Dermis blood vessel endothelial cell (primary cell): ENCODE results near the gene MRPL55. TPM values are rescaled to one million over a fixed set of nuclear protein-coding genes. Genes with fewer than 3 reads are reported as not detected.
A peak's percentile ranks its signal among the peaks of the same experiment; 100 is the strongest.

Source experiments
- DNase-seq: peaks from one replicate; pipeline ENCODE4 v3.0.0; 2010
- total RNA-seq: library from RNA; depleted of rRNA; stranded (reverse); fragments of >200 nt; gene quantifications from 2 replicates; pipeline ENCODE4 v1.2.3, GENCODE V29; 2014

MRPL55 gene
- 54.3 and 55.7 TPM in 2 replicates for total RNA-seq

DNA sequence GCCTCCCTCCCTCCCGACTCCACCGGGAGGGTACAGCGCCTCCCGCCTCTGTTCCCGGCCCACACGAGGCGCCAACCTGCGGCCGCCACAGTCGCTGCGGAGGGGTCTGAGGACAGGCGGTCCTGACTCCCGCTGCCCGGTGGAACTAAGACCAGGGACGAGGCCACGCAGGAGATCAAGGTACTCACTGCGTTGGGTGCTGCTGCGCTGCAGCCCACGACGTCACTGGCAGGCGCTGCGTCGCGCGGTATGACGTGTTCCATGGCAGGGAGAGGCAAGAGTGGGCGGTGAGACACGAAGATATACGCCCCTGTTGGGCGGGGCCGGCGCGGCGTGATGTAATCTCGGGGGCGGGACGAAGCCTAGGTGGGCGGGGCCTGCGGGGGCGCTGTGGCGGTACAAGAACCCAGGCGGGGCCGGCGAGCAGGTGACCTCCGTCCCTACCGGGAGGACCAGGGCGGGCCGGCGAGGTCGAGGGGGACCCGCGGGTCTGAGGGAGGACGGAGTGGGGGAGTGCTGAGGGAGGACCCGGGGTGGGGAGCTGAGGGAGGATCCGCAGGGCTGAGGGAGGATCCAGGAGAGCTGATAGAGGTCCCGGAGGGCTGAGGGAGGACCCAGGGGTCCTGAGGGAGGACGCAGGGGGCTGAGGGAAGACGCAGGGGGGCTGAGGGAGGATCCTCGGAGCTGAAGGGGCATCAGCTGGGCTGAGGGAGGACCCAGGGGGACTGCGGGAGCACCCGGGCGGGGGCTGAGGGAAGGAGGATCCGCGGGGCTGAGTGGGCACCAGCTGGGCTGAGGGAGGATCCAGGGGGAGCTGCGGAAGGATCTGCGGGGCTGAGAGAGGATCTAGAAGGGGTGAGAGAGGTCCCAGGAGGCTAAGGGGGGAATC is at the start of gene MRPL55:
Gene MRPL55 (minus strand): TSS at position 227 of the 889 bp plus-strand sequence. CDS start 1,039 bp downstream, outside the sequence.
- peak; percentile 98 for DNase-seq

DNA sequence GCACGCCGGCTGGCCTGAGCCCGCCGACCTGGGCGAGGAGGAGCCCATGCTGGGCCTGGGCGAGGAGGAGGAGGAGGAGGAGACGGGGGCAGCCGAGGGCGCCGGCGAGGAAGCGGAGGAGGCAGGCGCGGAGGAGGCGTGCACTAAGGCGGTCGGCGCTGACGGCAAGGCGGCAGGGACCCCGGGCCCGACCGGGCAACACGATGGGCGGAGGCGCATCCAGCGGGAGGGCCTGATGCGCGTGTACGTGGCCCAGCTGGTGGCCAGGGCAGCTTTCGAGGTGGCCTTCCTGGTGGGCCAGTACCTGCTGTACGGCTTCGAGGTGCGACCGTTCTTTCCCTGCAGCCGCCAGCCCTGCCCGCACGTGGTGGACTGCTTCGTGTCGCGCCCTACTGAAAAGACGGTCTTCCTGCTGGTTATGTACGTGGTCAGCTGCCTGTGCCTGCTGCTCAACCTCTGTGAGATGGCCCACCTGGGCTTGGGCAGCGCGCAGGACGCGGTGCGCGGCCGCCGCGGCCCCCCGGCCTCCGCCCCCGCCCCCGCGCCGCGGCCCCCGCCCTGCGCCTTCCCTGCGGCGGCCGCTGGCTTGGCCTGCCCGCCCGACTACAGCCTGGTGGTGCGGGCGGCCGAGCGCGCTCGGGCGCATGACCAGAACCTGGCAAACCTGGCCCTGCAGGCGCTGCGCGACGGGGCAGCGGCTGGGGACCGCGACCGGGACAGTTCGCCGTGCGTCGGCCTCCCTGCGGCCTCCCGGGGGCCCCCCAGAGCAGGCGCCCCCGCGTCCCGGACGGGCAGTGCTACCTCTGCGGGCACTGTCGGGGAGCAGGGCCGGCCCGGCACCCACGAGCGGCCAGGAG is 49.3 kb upstream of the MRPL55 start:
- no peak for DNase-seq

DNA sequence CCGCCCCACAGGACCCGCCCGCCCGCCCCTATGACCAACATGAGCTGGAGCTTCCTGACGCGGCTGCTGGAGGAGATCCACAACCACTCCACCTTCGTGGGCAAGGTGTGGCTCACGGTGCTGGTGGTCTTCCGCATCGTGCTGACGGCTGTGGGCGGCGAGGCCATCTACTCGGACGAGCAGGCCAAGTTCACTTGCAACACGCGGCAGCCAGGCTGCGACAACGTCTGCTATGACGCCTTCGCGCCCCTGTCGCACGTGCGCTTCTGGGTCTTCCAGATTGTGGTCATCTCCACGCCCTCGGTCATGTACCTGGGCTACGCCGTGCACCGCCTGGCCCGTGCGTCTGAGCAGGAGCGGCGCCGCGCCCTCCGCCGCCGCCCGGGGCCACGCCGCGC is 48.6 kb upstream of the MRPL55 start:
- DNase-seq: no peak

DNA sequence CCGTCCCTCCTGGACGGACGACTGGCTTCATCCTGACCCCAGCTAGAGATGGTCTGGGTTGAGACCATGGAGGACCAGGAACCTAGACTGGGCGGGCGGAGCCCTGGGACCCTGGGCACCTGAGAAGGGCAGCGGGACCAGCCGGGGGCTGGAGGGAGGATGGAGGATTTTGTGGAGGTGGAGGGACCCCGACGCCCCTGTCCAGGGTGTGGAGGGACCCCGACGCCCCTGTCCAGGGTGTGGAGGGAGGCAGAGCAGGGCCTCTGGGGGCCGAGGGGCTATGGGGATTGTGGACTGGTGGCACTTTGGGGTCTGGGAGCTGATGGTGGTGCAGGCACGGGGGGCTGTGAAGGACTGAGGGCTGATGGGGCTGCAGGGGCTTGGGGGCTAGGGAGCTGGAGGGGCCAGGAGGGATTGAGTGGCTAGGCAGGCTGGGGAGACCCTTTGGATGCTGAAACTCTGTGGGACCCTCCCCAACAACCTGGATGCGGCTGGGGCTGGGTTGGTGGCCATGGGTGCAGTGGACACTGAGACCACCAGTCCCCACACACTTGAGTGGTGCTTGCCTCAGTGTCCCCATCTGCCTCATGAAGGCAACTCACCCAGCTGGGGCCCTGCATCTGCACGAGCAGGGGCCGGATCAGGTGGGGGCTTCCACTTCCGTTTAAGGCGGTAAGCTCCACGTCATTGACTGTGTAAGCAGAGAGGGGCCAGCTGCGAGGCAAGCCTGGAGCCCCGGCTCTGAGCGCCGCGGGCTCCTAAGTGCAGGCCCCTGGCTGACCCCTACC is 48.0 kb upstream of the MRPL55 start:
- no peak for DNase-seq

DNA sequence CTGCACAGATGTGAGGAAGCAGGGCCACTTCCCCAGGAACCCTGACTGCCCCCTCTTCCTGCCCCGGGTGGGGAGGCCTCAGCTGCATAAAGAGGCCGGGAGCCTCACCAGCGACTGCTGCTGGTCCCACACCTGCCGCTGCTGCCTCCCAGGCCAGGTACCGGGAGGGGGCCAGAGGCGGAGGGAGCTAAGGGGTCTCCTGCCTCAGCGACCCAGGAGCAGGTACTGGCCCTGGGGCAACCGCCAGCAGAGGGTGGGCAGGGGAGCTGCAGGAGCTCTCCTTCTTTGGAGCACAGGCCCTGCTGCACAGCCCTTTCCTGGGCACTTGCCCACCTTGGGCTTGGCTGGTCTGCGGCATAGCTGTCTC is 47.4 kb upstream of the MRPL55 start:
- no peak for DNase-seq

DNA sequence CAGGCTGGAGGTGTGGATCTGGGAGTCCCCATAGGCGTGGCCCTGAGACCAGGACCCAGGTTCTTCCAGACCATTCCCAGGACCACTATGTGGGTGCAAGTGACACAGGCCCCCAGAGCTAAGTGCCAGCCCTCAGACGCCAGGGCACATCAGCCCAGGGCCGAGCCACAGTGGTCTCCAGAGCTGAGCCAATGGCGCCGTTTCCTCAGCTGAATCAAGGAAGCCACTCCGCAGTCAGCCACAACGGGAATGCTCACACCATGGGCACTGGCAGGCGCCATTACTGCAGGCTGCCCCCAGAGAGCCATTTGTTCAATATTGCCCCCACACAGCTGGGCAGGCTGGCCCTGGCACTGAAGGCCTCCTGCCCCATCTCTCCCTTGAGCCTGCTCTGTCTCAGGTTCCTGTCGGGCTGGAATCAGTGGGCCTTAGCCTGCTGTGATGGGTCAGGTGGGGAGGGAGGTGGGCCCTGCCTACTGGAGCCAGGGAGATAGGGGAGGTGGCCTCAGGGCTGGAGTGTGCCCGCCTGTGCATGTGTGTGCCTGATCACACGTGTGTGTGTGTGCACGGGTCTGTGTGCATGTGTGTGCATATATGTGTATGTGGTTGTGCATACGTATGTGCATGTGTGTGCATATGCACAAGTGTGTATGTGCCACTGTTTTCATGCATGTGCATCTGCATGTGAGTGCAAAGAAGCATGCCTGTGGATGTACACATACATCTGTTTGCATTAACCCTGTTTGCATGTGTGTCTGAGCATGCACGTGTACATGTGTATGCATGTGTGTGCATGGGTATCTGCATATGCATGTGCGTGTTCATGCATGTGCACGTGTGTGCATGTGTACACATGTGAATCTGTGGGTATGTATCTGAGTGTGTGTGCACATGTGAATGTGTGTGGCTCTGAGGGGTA is 46.8 kb upstream of the MRPL55 start:
- DNase-seq: no peak

DNA sequence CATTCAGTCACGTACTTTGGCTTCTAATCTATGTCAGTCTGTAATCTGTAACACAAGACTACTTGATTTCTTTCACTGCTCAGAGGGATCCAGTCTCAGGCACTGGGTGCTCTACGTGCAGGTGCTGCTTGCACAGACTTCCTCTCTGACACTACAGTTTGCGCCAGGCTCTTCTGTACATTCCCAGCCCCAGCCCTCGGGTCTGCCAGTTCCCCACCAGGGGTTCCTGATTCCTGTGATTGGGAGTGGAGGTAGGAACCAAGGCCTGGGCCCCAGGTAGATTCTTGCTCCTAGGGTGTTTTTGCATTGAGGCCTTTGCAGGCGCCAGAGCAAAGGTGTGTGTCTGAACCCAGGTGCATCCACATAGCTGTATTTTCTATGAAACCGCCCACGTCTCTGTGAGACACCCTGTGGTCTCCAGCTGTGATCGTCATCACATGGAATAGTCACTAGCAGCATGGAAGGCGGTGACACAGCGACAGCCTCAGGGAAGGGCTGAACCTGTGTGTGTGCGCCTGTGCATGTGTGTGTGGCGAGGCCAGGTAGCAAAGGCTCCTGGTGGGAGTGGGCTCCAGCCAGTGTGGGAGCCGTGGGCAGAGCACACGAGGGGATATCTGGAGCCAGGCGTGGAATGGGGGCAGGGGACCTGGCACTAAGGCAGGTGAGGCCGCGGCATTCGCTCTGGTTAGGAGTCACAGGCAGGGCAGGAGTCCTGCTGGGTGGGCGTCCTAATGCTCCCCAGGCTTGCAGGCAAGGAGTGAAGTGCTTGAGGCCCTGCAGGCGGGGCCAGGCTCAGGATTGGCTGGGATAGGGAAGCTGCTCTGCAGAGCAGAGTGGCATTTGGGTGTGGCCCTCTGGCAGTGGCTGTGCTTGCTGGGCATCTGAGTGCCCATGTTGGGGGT is 45.8 kb upstream of the MRPL55 start:
- no peak for DNase-seq

DNA sequence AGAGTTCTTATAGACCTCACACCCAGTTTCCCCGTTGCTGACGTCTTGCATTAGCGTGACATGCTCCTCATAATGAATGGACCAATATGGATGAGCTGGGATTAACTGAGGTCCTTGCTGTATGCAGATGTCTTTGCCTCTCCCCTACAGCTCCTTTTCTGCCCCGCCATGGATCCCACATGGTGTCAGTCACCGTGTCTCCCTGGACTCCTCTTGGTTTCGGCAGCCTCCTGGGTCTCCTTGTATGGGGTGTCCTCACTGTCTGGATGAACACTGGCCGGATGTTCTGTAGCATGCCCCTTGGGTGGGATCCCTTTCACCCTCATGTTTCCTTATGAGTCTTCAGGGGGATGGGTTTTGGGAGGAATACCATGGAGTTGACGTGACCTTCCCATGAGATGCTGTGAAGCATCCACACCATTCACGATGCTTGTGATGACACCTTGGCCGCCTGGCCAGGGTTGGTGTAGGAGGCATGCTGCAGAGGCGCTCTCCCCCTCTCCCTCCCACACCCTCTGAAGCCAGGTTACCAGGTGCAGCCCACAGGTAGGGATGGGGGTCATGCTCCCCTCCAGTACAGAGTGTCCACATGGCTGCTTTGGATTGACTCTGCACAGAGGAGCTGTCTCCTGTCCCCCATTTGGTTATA is 45.0 kb upstream of the MRPL55 start:
- DNase-seq: no peak

DNA sequence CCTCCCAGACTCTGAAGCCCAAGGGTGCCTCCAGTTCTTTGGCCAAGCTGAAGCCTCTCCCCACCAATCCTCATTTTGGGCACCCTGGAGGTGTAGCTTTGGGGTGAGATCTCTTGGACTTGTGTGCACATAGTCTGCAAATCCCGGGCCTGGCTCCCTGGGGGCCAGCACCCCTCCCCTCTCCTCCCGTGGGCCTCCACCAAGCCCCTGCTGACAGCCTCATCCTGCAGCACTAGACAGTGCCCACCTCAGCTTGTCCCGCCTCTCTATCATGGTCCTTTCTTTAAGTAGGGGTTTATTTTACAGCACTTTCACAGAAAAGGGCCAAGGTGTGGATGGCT is 43.8 kb upstream of the MRPL55 start:
- no peak for DNase-seq

DNA sequence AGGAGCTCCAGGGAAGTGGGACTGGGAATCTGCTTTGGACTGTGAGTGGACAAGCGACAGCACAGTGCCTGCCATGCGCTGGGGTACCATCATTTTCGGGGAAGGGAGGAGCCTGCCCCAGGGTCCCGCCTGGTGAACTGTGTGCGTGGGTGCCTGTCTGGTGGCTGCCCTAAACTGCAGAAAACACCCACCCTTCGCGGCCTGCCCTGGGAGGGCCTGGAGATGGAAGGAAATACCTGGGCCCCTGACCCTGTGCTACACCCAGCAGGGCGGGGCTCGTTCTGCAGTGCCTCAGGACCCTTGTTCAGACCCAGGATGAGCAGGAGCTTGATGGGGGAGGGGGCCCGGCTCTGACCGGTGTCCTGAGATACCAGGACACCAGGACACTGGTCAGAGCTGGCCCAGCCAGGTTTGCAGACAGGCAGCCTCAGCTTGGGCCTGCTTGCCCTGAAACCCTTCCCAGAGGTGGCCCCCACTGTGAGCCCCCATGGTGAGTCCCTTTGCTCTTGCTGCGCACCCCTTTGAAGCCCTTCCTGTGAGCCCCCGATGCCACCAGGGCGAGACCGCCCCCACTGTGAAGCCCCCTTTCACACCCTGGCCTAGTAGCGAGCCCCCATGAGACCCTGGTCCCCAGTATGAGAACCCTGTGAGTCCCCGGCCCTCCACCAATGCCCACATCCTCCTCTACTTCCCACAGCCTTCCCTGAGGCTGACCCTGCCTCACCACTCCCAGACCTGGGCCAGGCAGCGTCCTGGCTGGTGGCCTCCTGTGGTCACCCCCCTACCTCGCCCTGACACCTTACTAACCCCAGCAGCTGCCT is 43.2 kb upstream of the MRPL55 start:
- DNase-seq: no peak

DNA sequence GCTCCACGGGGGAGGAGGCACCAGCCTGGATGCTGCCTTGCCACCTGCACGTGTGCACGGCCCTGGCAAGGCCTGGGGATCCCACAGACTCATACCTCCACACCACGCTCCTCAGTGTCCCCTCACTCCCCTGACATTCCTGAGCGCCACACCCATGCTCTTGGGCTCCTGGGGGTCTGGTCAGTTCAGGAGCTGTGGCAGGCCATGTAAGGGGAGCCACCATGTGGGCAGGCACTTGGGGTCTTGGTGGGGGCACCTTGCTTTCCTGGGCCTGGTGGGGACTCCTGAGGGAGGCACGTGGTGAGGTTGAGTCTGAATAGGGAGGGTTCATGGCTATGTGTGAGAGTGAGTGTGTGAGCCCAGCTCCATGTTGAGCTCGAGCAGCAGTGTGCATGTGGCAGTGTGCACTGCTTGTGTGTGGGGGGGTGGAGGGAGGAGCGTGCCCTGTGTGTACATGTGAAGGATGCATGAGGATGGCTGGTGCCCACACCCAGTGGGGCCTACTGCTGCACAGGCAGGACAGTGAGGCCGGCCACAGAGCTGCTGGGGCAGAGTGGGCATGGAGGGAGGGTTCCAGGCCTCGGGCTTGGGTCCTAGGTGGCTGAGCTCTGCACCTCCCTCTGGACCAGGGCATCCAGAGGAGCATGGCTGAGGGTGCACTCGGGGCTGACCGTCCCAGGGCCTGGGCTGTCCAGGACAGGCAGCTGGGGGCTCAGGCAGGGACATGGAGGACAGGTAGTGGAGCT is 42.3 kb upstream of the MRPL55 start:
- no peak for DNase-seq

DNA sequence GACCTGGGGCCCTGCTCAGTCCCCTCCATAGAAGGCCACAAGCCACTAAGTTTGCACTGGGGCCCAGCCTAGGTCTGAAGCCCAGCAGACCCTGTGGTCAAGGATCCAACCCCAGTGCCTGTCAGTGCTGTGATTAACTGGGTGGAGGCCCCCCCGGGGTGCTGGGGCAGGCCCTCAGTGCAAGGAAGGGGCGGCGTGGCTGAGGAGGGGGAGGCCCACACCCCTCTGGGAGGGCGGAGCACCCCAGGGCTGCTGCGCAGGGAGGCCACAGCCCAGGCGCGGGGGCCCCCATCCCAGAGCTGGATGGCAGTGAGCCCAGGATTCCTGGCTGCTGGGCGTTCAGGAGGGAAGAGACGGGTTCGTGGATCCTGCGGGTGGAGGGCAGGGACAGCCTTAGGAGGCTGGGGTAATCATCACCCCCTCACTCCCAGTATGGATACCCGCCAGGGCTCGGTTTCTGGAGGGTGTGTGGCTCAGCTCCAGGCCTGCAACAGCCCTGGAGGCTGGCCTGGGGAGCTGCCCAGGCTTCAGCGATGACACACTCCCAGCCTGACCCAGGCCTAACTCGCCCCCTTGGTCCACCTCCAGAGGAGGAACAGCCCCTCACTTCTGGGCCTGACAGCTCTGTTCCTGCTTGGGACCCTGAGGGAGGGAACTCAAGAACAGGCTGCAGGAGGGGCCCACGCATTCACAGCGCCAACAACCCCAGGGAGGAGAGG is 41.5 kb upstream of the MRPL55 start:
- no peak for DNase-seq

DNA sequence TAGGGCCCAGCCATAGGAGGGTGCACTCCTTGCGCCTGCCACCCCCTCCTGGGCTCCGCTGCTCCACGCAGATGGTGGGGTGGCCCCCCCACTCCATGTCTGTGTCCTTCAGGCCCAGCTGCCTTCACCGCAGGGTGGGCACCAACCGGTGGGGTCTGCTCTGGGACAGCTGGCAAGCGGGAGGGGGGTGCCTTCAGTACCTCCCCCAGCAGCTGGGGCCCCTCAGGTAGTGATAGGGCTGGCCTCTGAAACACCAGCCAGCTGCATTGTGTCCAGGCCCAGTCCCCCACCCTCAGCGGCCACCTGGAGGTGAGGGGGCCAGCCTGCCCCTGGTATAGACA is 41.0 kb upstream of the MRPL55 start:
- DNase-seq: no peak

DNA sequence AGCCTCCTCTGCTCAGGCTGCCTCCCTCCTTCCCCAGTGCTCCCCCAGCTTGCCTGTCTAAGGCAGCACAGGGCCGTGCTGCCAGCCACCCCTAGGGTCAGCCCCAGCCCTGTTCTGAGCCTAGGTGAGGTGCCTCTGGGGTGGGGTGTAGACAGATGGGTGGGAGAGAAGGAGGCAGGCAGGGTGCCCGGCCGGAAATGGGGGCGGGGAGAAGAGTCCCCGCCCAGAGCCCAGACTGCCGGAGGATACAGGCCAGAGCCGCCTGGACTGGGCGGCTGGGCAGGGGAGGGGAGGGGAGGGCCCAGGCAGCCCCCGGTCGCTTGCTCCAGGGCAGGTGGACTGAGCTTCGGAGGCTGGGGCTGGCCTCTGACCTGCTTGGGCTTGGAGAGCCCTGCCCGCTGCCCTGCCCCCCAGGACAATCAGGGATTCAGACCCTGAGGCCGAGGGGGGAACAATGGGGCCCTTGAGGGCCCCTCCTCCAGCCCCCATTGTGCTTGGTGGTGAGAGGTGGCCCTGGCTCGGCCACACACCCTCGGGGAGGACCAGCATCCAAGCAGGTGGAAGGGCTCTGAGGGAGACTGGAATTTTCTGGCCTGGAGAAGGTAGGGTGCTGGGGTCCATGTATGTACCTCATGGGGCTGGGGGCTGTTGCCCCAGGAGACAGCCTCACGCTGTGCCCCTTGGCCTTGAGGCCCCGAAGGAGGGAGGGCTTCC is 40.5 kb upstream of the MRPL55 start, which contains the start of gene GJC2:
Gene GJC2 (plus strand): TSS at position 525 of the 714 bp plus-strand sequence. CDS start 7,829 bp downstream, outside the sequence.
- DNase-seq: no peak

DNA sequence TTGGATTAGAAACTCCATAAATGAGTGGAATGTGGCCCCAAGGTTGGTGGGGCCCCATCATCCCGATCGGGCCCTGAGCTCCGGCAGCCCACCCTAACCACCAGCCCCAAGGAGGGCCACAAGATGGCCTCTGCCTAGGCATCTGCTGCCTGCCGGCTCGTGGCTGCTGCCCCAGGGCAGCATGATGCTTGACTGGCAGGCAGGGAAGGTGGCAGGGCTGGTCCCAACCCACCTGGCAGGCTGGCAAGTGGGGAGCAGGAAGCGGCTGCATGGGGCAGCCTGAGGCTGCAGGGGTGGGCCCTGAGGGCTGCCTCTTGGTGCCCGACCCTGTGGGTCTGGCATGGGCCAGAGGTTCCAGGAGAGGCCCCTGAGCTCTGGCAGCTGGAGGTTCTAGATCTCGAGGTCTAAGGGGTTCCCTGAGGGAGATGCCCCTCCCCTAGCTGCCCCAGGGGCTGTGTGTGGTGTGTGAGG is 39.9 kb upstream of the MRPL55 start:
- no peak for DNase-seq

DNA sequence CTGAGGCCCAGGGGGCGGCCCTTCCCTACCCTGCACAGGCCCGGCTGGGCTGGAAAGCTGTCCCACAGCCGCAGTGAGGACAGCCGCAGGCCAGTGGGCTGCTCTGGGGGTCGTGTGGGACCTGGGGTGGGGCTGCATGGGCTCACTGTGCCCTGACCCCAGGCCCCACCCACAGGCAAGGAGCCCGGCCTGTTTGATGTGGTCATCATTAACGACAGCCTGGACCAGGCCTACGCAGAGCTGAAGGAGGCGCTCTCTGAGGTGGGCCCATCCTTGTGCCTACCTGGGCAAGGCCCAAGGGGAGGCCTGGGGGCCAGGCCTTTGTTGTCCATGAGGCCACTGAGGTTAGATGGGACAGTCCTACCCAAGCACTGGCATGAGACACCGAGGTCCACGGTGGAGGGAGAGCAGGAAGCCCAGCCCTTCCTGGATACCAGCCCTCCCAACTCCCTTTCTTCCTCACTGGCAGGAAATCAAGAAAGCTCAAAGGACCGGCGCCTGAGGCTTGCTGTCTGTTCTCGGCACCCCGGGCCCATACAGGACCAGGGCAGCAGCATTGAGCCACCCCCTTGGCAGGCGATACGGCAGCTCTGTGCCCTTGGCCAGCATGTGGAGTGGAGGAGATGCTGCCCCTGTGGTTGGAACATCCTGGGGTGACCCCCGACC is 39.2 kb upstream of the MRPL55 start:
- DNase-seq: peak; percentile 36
